Trophoblast cell (in vitro differentiated cells and primary cell): ENCODE measurements around the gene DIS3L2.

Experiments
- DNase-seq, 2 donors: peaks; one replicate each; pipeline ENCODE4 v3.0.0-alpha.2; 2016
- H2AFZ ChIP-seq: 2 replicates; pipeline ENCODE4 v1.6.1; 2013; ENCODE audit warnings: low read length, moderate library complexity, mild to moderate bottlenecking; ENCODE audit not compliant: insufficient read depth, poor library complexity
- H2AK5ac ChIP-seq: 2 replicates; pipeline ENCODE4 v1.6.1; 2013; ENCODE audit warnings: mild to moderate bottlenecking, low read length
- H2BK120ac ChIP-seq: 2 replicates; pipeline ENCODE4 v1.6.1; 2013; ENCODE audit warnings: low read length, mild to moderate bottlenecking, moderate library complexity; ENCODE audit not compliant: insufficient read depth, poor library complexity
- H2BK12ac ChIP-seq: 2 replicates; pipeline ENCODE4 v1.6.1; 2013; ENCODE audit warnings: mild to moderate bottlenecking, low read length, moderate library complexity
- H2BK5ac ChIP-seq: 2 replicates; pipeline ENCODE4 v1.6.1; 2013; ENCODE audit warnings: low read length, low read depth, moderate library complexity, mild to moderate bottlenecking; ENCODE audit not compliant: poor library complexity
- H3K14ac ChIP-seq: 2 replicates; pipeline ENCODE4 v1.6.1; 2013; ENCODE audit warnings: mild to moderate bottlenecking, low read length
- H3K18ac ChIP-seq: 2 replicates; pipeline ENCODE4 v1.6.1; 2013; ENCODE audit warnings: mild to moderate bottlenecking, low read length
- H3K23ac ChIP-seq: 2 replicates; pipeline ENCODE4 v1.6.1; 2013; ENCODE audit warnings: low read length
- H3K27ac ChIP-seq: 2 replicates; pipeline ENCODE4 v1.5.1; 2013; ENCODE audit warnings: low read depth, mild to moderate bottlenecking, inconsistent platforms, low read length, moderate library complexity
- H3K27me3 ChIP-seq: 2 replicates; pipeline ENCODE4 v1.6.1; 2013; ENCODE audit warnings: inconsistent platforms, mild to moderate bottlenecking, low read length, moderate library complexity; ENCODE audit not compliant: insufficient read depth
- H3K36me3 ChIP-seq, 2 experiments: 1 replicate in 1 of 2; 2 replicates in 1 of 2; pipeline ENCODE4 v1.6.1; 2013; ENCODE audit warnings: low read length in 2 of 2, mild to moderate bottlenecking in 2 of 2, moderate library complexity in 1 of 2; ENCODE audit not compliant: insufficient read depth in 2 of 2, control insufficient read depth in 1 of 2
- H3K4ac ChIP-seq: 2 replicates; pipeline ENCODE4 v1.6.1; 2013; ENCODE audit warnings: low read depth, mild to moderate bottlenecking, low read length, moderate library complexity
- H3K4me1 ChIP-seq, 2 experiments: 1 replicate in 1 of 2; 2 replicates in 1 of 2; pipeline ENCODE4 v1.6.1; 2013; ENCODE audit warnings: low read length in 2 of 2, mild to moderate bottlenecking in 2 of 2, moderate library complexity in 1 of 2; ENCODE audit not compliant: insufficient read depth in 2 of 2, control insufficient read depth in 1 of 2
- H3K4me2 ChIP-seq: 2 replicates; pipeline ENCODE4 v1.6.1; 2013; ENCODE audit warnings: inconsistent platforms, mild to moderate bottlenecking, low read length, moderate library complexity
- H3K4me3 ChIP-seq: 2 replicates; pipeline ENCODE4 v1.5.1; 2013; ENCODE audit warnings: mild to moderate bottlenecking, low read depth, low read length, inconsistent platforms
- H3K79me1 ChIP-seq: one replicate; pipeline ENCODE4 v1.6.1; 2013; ENCODE audit warnings: low read length
- H3K79me2 ChIP-seq: 2 replicates; pipeline ENCODE4 v1.6.1; 2013; ENCODE audit warnings: low read length, mild to moderate bottlenecking; ENCODE audit not compliant: control insufficient read depth, insufficient read depth, poor library complexity
- H3K9ac ChIP-seq: 2 replicates; pipeline ENCODE4 v1.6.1; 2013; ENCODE audit warnings: mild to moderate bottlenecking, low read length
- H3K9me3 ChIP-seq: 2 replicates; pipeline ENCODE4 v1.6.1; 2013; ENCODE audit warnings: low read depth, mild to moderate bottlenecking, control low read depth, inconsistent platforms, low read length; ENCODE audit not compliant: insufficient read depth
- H4K12ac ChIP-seq: 2 replicates; pipeline ENCODE4 v1.6.1; 2013; ENCODE audit warnings: low read depth, mild to moderate bottlenecking, low read length, moderate library complexity
- H4K8ac ChIP-seq: 2 replicates; pipeline ENCODE4 v1.6.1; 2013; ENCODE audit warnings: low read depth, mild to moderate bottlenecking, low read length, moderate library complexity
- H4K91ac ChIP-seq: one replicate; pipeline ENCODE4 v1.6.1; 2013; ENCODE audit warnings: low read depth, mild to moderate bottlenecking, low read length, moderate library complexity
- WGBS: extraction: QIAGEN DNeasy Blood & Tissue Kit; methylation state at CpG from one replicate; pipeline ENCODE4 v1.1.7; 2013; ENCODE audit warnings: missing lambda C conversion rate; ENCODE audit not compliant: insufficient read length, insufficient coverage; ENCODE audit errors: extremely low coverage; 5-methylcytosine and 5-hydroxymethylcytosine counted together

DIS3L2 gene

DNA sequence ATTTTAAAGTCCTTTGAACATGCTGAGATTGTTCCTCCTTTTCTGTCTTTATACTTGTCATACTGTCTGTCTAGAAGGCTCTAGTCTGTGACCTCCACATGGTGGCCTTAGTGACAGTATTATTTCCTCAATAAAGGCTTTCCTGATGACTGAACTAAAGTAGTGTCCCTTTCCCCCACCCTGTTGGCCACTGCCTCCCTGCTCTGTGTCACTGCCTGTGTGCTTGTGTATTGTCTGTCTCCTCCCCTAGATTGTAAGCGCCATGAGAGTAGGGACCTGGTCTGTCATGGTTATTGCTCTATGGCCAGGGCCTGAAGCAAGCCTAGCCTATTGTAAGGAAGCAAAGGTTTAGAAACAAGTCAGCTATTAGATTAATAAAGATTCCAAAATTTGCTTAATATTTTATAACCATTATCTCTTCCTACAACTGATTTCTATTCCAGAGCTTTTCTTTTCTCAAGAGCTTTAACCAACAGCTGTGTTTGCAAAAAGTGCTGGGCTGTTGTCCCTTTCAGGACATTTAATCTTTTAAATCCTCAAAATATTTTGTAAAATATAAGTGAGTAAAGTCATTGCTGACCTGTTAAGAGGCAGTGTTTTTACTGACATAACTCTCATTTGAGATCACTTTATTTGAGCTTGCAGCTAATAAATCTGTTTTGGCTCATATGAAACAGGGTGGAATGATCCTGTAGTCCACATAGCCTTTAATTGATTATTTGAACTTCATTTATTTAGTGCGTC lies 35.5 kb downstream of the DIS3L2 start:
- Histone ChIP-seq H3K23ac (no peak overlapping the region), H2BK120ac (no peak overlapping the region), H3K4me3 (no peak overlapping the region), H2BK5ac (no peak overlapping the region), H4K91ac (no peak overlapping the region), H2AK5ac (no peak overlapping the region), H3K9me3 (no peaks in the 10 kb centered on the region), H3K4ac (no peak overlapping the region), H3K14ac (no peak overlapping the region), H4K8ac (no peak overlapping the region), H3K4me1 (peaks cover 0 to 3% of the 10 kb centered on the region in 2 experiments), H3K18ac (no peak overlapping the region), H3K36me3 (peaks cover 0 to 3% of the 10 kb centered on the region in 2 experiments), H2AFZ (no peak overlapping the region), H2BK12ac (no peak overlapping the region), H3K79me2 (no peaks in the 10 kb centered on the region), H3K4me2 (no peak overlapping the region), H4K12ac (no peak overlapping the region), H3K79me1 (no peaks in the 10 kb centered on the region), H3K9ac (no peak overlapping the region), H3K27ac (no peak overlapping the region), H3K27me3 (no peaks in the 10 kb centered on the region)
- no CpG with 5 or more reads among the region's 2 CpGs for WGBS
- DNase-seq: no peak

DNA sequence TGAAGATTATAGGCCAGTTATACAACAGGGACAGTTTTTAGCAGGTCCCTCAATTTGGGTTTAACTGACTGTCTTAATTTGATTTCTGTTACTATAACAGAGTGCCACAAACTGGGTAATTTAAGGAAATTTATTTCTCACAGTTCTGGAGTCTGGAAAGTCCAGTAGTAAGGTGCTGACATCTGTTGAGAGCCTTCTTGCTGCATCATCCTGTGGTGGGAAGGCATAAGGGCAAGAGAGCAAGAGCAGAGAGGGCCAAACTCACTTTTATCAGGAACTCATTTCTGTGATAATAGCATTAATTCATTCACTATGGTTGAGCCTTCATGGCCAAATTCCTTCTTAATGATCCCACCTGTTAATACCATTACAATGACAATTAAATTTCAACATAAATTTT lies 36.5 kb downstream of the DIS3L2 start:
- Histone ChIP-seq H3K23ac (no peak overlapping the region), H2BK12ac (no peak overlapping the region), H3K79me1 (no peaks in the 10 kb centered on the region), H3K27me3 (no peaks in the 10 kb centered on the region), H3K18ac (no peak overlapping the region), H4K91ac (no peak overlapping the region), H3K27ac (no peak overlapping the region), H3K4me3 (no peak overlapping the region), H3K14ac (no peak overlapping the region), H2BK5ac (no peak overlapping the region), H2AFZ (no peak overlapping the region), H3K79me2 (no peaks in the 10 kb centered on the region), H2BK120ac (no peak overlapping the region), H3K9me3 (no peaks in the 10 kb centered on the region), H3K4me1 (no peaks in the 10 kb centered on the region), H3K9ac (no peak overlapping the region), H3K36me3 (peaks cover 0 to 3% of the 10 kb centered on the region in 2 experiments), H2AK5ac (no peak overlapping the region), H4K8ac (no peak overlapping the region), H4K12ac (no peak overlapping the region), H3K4ac (no peak overlapping the region), H3K4me2 (no peak overlapping the region)
- DNase-seq: no peak

DNA sequence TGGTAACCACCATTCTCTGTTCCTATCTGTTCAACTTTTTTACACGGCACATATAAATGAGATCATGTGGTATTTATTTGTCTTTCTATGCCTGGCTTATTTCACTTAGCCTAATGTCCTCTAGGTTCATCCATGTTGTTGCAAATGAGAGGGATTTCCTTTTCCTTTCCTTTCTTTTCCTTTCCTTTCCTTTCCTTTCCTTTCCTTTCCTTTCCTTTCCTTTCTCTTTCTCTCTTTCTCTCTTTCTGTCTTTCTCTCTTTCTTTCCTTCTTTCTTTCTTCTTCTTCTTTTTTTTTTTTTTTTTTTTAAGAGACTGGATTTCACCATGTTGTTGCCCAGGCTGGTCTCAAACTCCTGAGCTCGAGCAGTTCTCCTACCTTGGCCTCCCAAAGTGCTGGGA lies 38.9 kb downstream of the DIS3L2 start:
- no peak overlapping the region for H4K8ac ChIP-seq
- no peak overlapping the region for H3K23ac ChIP-seq
- no peak overlapping the region for H3K4me2 ChIP-seq
- H3K27me3 ChIP-seq: no peaks in the 10 kb centered on the region
- H2BK5ac ChIP-seq: no peak overlapping the region
- H3K4ac ChIP-seq: no peak overlapping the region
- H4K91ac ChIP-seq: no peak overlapping the region
- H3K4me3 ChIP-seq: no peak overlapping the region
- H2AK5ac ChIP-seq: no peak overlapping the region
- no peaks in the 10 kb centered on the region for H3K79me2 ChIP-seq
- WGBS: no CpG with 5 or more reads among the region's 2 CpGs
- no peak overlapping the region for H2AFZ ChIP-seq
- H3K4me1 ChIP-seq: no peaks in the 10 kb centered on the region
- no peaks in the 10 kb centered on the region for H3K36me3 ChIP-seq
- H3K9me3 ChIP-seq: no peaks in the 10 kb centered on the region
- no peak overlapping the region for H3K9ac ChIP-seq
- H3K27ac ChIP-seq: no peak overlapping the region
- no peak overlapping the region for H2BK120ac ChIP-seq
- no peak overlapping the region for H4K12ac ChIP-seq
- no peak overlapping the region for H3K18ac ChIP-seq
- no peak overlapping the region for H2BK12ac ChIP-seq
- no peak overlapping the region for H3K14ac ChIP-seq
- no peak for DNase-seq
- no peaks in the 10 kb centered on the region for H3K79me1 ChIP-seq

GRCh38 chr2:232001073-232001472 lies 39.6 kb downstream of the DIS3L2 start:
- no peak overlapping the region for H3K14ac ChIP-seq
- H3K9me3 ChIP-seq: no peaks in the 10 kb centered on the region
- no peak overlapping the region for H4K91ac ChIP-seq
- no peak overlapping the region for H2BK120ac ChIP-seq
- no peak overlapping the region for H3K4me3 ChIP-seq
- no peak overlapping the region for H4K8ac ChIP-seq
- no peak overlapping the region for H3K9ac ChIP-seq
- no peaks in the 10 kb centered on the region for H3K4me1 ChIP-seq
- H3K18ac ChIP-seq: no peak overlapping the region
- no peak overlapping the region for H2BK12ac ChIP-seq
- no peak overlapping the region for H3K27ac ChIP-seq
- no peak overlapping the region for H2AK5ac ChIP-seq
- WGBS: no CpG with 5 or more reads among the region's 1 CpG
- no peak overlapping the region for H4K12ac ChIP-seq
- no peaks in the 10 kb centered on the region for H3K36me3 ChIP-seq
- no peak overlapping the region for H2AFZ ChIP-seq
- no peak overlapping the region for H3K4me2 ChIP-seq
- H3K27me3 ChIP-seq: no peaks in the 10 kb centered on the region
- no peak overlapping the region for H2BK5ac ChIP-seq
- H3K79me1 ChIP-seq: no peaks in the 10 kb centered on the region
- no peak overlapping the region for H3K4ac ChIP-seq
- H3K79me2 ChIP-seq: no peaks in the 10 kb centered on the region
- no peak overlapping the region for H3K23ac ChIP-seq
- DNase-seq: no peak
